MG63 (cell line): ENCODE measurements around the gene C12orf76. TPM values are rescaled to one million over a fixed set of nuclear protein-coding genes. Genes with fewer than 3 reads are reported as not detected.

Experiments
- DNase-seq: peaks from one replicate; pipeline ENCODE4 v3.0.0-alpha.2; 2020
- H3K27me3 ChIP-seq: fragments of 250-450 bp; sonication (Bioruptor Pico); 2 replicates; pipeline ENCODE4 v1.5.1; 2020; ENCODE audit warnings: mild to moderate bottlenecking, moderate library complexity
- H3K36me3 ChIP-seq: fragments of 250-450 bp; sonication (Bioruptor Pico); 2 replicates; pipeline ENCODE4 v1.5.1; 2020; ENCODE audit warnings: mild to moderate bottlenecking, moderate library complexity
- H3K4me3 ChIP-seq: fragments of 250-450 bp; sonication (Bioruptor Pico); 2 replicates; pipeline ENCODE4 v1.5.1; 2020; ENCODE audit warnings: mild to moderate bottlenecking, moderate library complexity
- H3K9me3 ChIP-seq: fragments of 250-450 bp; sonication (Bioruptor Pico); 2 replicates; pipeline ENCODE4 v1.5.1; 2020; ENCODE audit warnings: mild to moderate bottlenecking, moderate library complexity
- total RNA-seq: library from RNA; depleted of rRNA; stranded (reverse); fragments of >200 nt; shearing (Covaris generic); gene quantifications from 2 replicates; pipeline ENCODE4 v1.2.3, GENCODE V29; 2014; ENCODE audit warnings: low replicate concordance; rRNA removed

The C12orf76 gene
- total RNA-seq, 1 experiment from 2014 or later, result 8.3 TPM

- H3K27me3 ChIP-seq, result no peaks in the 10 kb centered on the region
- H3K9me3 ChIP-seq, result no peaks in the 10 kb centered on the region
- DNase-seq, result no peak
- H3K36me3 ChIP-seq, result peaks cover 33% of the 10 kb centered on the region
- H3K4me3 ChIP-seq, result no peak overlapping the region
Observed at GRCh38 chr12:109993091-109993490, 55.2 kb downstream of the C12orf76 start.

- no peaks in the 10 kb centered on the region for H3K27me3 ChIP-seq
- no peak overlapping the region for H3K4me3 ChIP-seq
- DNase-seq, result no peak
- H3K36me3 ChIP-seq, result peaks cover 41% of the 10 kb centered on the region
- H3K9me3 ChIP-seq, result no peaks in the 10 kb centered on the region
Observed at GRCh38 chr12:109991586-109991985, 56.7 kb downstream of the C12orf76 start.

Other genes starting within 250 kb of the C12orf76 start
- gene TRPV4, start 215.1 kb downstream of the C12orf76 start, total RNA-seq, result 0.20 and 1.1 TPM in 2 replicates
- gene GLTP, start 168.0 kb downstream of the C12orf76 start, total RNA-seq, result 24.0 and 34.2 TPM in 2 replicates
- gene TCHP, start 148.2 kb downstream of the C12orf76 start, total RNA-seq, result 3.6 and 4.0 TPM in 2 replicates
- 14.5 and 20.7 TPM in 2 replicates for gene GIT2, start 52.2 kb downstream of the C12orf76 start, total RNA-seq
- 75.0 and 96.8 TPM in 2 replicates for gene ANKRD13A, start 49.1 kb downstream of the C12orf76 start, total RNA-seq
- 6.9 and 36.1 TPM in 2 replicates for gene IFT81, start 75.8 kb upstream of the C12orf76 start, total RNA-seq
- gene ATP2A2, start 232.7 kb upstream of the C12orf76 start, total RNA-seq, result 13.3 and 20.4 TPM in 2 replicates